ENCODE results near the gene CUX1.

GRCh38 chr7:102077081-102077480 lies 259.7 kb downstream of the CUX1 start:
- no peak for TF ChIP-seq ZBTB1 (tag by site-specific recombination; IDR thresholded peaks at IDR 0.05)
- TF ChIP-seq ZFHX2 (tag by site-specific recombination; conservative IDR thresholded peaks at IDR 0.05) = no peak
- TF ChIP-seq KLF10 (tag by site-specific recombination; IDR thresholded peaks at IDR 0.05) = no peak
- no peak for TF ChIP-seq ZNF114 (tag by site-specific recombination; IDR thresholded peaks at IDR 0.05)
- TF ChIP-seq, protein P1, sequence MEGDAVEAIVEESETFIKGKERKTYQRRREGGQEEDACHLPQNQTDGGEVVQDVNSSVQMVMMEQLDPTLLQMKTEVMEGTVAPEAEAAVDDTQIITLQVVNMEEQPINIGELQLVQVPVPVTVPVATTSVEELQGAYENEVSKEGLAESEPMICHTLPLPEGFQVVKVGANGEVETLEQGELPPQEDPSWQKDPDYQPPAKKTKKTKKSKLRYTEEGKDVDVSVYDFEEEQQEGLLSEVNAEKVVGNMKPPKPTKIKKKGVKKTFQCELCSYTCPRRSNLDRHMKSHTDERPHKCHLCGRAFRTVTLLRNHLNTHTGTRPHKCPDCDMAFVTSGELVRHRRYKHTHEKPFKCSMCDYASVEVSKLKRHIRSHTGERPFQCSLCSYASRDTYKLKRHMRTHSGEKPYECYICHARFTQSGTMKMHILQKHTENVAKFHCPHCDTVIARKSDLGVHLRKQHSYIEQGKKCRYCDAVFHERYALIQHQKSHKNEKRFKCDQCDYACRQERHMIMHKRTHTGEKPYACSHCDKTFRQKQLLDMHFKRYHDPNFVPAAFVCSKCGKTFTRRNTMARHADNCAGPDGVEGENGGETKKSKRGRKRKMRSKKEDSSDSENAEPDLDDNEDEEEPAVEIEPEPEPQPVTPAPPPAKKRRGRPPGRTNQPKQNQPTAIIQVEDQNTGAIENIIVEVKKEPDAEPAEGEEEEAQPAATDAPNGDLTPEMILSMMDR (tag by site-specific recombination; IDR thresholded peaks at IDR 0.05) = no peak
- TF ChIP-seq ZNF521 (tag by site-specific recombination; IDR thresholded peaks at IDR 0.05) = no peak
- TF ChIP-seq, protein P2, sequence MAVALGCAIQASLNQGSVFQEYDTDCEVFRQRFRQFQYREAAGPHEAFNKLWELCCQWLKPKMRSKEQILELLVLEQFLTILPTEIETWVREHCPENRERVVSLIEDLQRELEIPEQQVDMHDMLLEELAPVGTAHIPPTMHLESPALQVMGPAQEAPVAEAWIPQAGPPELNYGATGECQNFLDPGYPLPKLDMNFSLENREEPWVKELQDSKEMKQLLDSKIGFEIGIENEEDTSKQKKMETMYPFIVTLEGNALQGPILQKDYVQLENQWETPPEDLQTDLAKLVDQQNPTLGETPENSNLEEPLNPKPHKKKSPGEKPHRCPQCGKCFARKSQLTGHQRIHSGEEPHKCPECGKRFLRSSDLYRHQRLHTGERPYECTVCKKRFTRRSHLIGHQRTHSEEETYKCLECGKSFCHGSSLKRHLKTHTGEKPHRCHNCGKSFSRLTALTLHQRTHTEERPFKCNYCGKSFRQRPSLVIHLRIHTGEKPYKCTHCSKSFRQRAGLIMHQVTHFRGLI (tag by site-specific recombination; IDR thresholded peaks at IDR 0.05) = no peak
- TF ChIP-seq ZNF610 (tag by site-specific recombination; IDR thresholded peaks at IDR 0.05; ENCODE audit: borderline replicate concordance) = no peak
